Stimulated activated CD4-positive, alpha-beta T cell treated with anti-CD3 and anti-CD28 coated beads, TNF-alpha, amount 100 ng/mL, for 4 hours (primary cell): ENCODE results near the gene MCEE.

Experiments
- DNase-seq, 3 experiments: peaks; one replicate each; pipeline ENCODE4 v3.0.0-alpha.2; 2020; ENCODE audit warnings: low read depth in 3 of 3

Gene MCEE

GRCh38 chr2:71082402-71083252, 47.4 kb downstream of the MCEE start:
- DNase-seq: no peak

GRCh38 chr2:71078624-71079023, 51.4 kb downstream of the MCEE start:
- no peak for DNase-seq

- DNase-seq: no peak
Observed at GRCh38 chr2:71074893-71075395, 55.1 kb downstream of the MCEE start.

GRCh38 chr2:71073475-71073874, 56.6 kb downstream of the MCEE start:
- DNase-seq: no peak

GRCh38 chr2:71072492-71072891, 57.5 kb downstream of the MCEE start:
- no peak for DNase-seq

- DNase-seq: peak; percentile 31 to 35 (median 31)
Observed at GRCh38 chr2:71071681-71072398, 58.2 kb downstream of the MCEE start.

- no peak for DNase-seq
Observed at GRCh38 chr2:71070294-71071093, 59.5 kb downstream of the MCEE start.

GRCh38 chr2:71069376-71069775, 60.7 kb downstream of the MCEE start:
- no peak for DNase-seq

GRCh38 chr2:71068218-71069035, 61.6 kb downstream of the MCEE start, which contains the start of gene NAGK:
TSS of gene NAGK (plus strand) at chr2:71068648. CDS start at chr2:71068684, 36 bp downstream.
- peak; percentile 96 to 97 (median 96) for DNase-seq

GRCh38 chr2:71067567-71068217, 62.3 kb downstream of the MCEE start:
- DNase-seq: peak in 2 of 3 experiments; percentile 2 to 16

GRCh38 chr2:71066856-71067255, 63.2 kb downstream of the MCEE start:
- no peak for DNase-seq

- DNase-seq: no peak
Observed at GRCh38 chr2:71064754-71065621, 65.0 kb downstream of the MCEE start.

GRCh38 chr2:71064110-71064611, 65.9 kb downstream of the MCEE start:
- no peak for DNase-seq

- no peak for DNase-seq
Observed at GRCh38 chr2:71063216-71063615, 66.8 kb downstream of the MCEE start.

GRCh38 chr2:71060871-71061270, 69.2 kb downstream of the MCEE start:
- no peak for DNase-seq

GRCh38 chr2:71060211-71060610, 69.8 kb downstream of the MCEE start:
- no peak for DNase-seq
